Measurements from ENCODE around the gene PRKAG3.
A peak's percentile ranks its signal among the peaks of the same experiment; 100 is the strongest.

Gene PRKAG3

GRCh38 chr2:218831378-218831990 is at the start of gene PRKAG3:
PRKAG3 (minus strand) TSS chr2:218831803.
- no peak within 1 kb of the TSS for H3K4me3 Mint-ChIP-seq
- no peaks in the 10 kb centered on the region for H3K36me3 Mint-ChIP-seq (ENCODE audit: low read depth)
- H3K9me3 Mint-ChIP-seq = no peaks in the 10 kb centered on the region
- no peak within 1 kb of the TSS for H3K27ac Mint-ChIP-seq
- H3K4me1 Mint-ChIP-seq (ENCODE audit: low read depth) = no peaks in the 10 kb centered on the region
- H3K27me3 Mint-ChIP-seq (ENCODE audit: low read depth) = peaks cover 18% of the 10 kb centered on the region

- Mint-ChIP-seq H3K27ac (no peak overlapping the region), H3K4me1 (ENCODE audit: low read depth) (peaks cover 12% of the 10 kb centered on the region), H3K4me3 (no peak overlapping the region), H3K27me3 (ENCODE audit: low read depth) (peaks cover 82% of the 10 kb centered on the region), H3K36me3 (ENCODE audit: low read depth) (peaks cover 5% of the 10 kb centered on the region), H3K9me3 (no peaks in the 10 kb centered on the region)
Observed at GRCh38 chr2:218880859-218881594, 49.4 kb upstream of the PRKAG3 start.

GRCh38 chr2:218880102-218880858 is 48.7 kb upstream of the PRKAG3 start, which contains the start of gene WNT10A:
WNT10A (plus strand) TSS chr2:218880852; CDS start chr2:218880996, 144 bp downstream.
- Mint-ChIP-seq H3K36me3 (ENCODE audit: low read depth) (peaks cover 5% of the 10 kb centered on the region), H3K27me3 (ENCODE audit: low read depth) (peaks cover 82% of the 10 kb centered on the region), H3K27ac (peak within 1 kb of the TSS; percentile 41), H3K4me1 (ENCODE audit: low read depth) (peaks cover 12% of the 10 kb centered on the region), H3K4me3 (peak within 1 kb of the TSS; percentile 49), H3K9me3 (no peaks in the 10 kb centered on the region)

- Mint-ChIP-seq H3K27me3 (ENCODE audit: low read depth) (peaks cover 80% of the 10 kb centered on the region), H3K27ac (no peak overlapping the region), H3K4me3 (no peak overlapping the region), H3K4me1 (ENCODE audit: low read depth) (peaks cover 12% of the 10 kb centered on the region), H3K9me3 (no peaks in the 10 kb centered on the region), H3K36me3 (ENCODE audit: low read depth) (peaks cover 4% of the 10 kb centered on the region)
Observed at GRCh38 chr2:218879776-218880101, 48.1 kb upstream of the PRKAG3 start.

GRCh38 chr2:218878926-218879761 is 47.5 kb upstream of the PRKAG3 start:
- Mint-ChIP-seq H3K4me1 (ENCODE audit: low read depth) (peaks cover 12% of the 10 kb centered on the region), H3K36me3 (ENCODE audit: low read depth) (no peaks in the 10 kb centered on the region), H3K27ac (no peak overlapping the region), H3K9me3 (no peaks in the 10 kb centered on the region), H3K27me3 (ENCODE audit: low read depth) (peaks cover 80% of the 10 kb centered on the region), H3K4me3 (no peak overlapping the region)

- peaks cover 80% of the 10 kb centered on the region for H3K27me3 Mint-ChIP-seq (ENCODE audit: low read depth)
Observed at GRCh38 chr2:218878486-218878885, 46.9 kb upstream of the PRKAG3 start.

GRCh38 chr2:218877891-218878290 is 46.3 kb upstream of the PRKAG3 start:
- no peak overlapping the region for H3K4me3 Mint-ChIP-seq
- H3K4me1 Mint-ChIP-seq (ENCODE audit: low read depth) = peaks cover 14% of the 10 kb centered on the region
- no peaks in the 10 kb centered on the region for H3K36me3 Mint-ChIP-seq (ENCODE audit: low read depth)
- peaks cover 80% of the 10 kb centered on the region for H3K27me3 Mint-ChIP-seq (ENCODE audit: low read depth)
- H3K27ac Mint-ChIP-seq = no peak overlapping the region
- no peaks in the 10 kb centered on the region for H3K9me3 Mint-ChIP-seq

More at GRCh38 chr2:218878486-218878885, 46.9 kb upstream of the PRKAG3 start:
- Mint-ChIP-seq H3K4me1 (ENCODE audit: low read depth) (peaks cover 12% of the 10 kb centered on the region), H3K27ac (no peak overlapping the region), H3K4me3 (no peak overlapping the region), H3K36me3 (ENCODE audit: low read depth) (no peaks in the 10 kb centered on the region), H3K9me3 (no peaks in the 10 kb centered on the region)

GRCh38 chr2:218877331-218877730 is 45.7 kb upstream of the PRKAG3 start:
- Mint-ChIP-seq H3K27me3 (ENCODE audit: low read depth) (peaks cover 80% of the 10 kb centered on the region), H3K27ac (no peak overlapping the region), H3K4me3 (no peak overlapping the region)

GRCh38 chr2:218876562-218877219 is 45.1 kb upstream of the PRKAG3 start:
- H3K9me3 Mint-ChIP-seq = no peaks in the 10 kb centered on the region
- H3K27ac Mint-ChIP-seq = no peak overlapping the region
- no peaks in the 10 kb centered on the region for H3K36me3 Mint-ChIP-seq (ENCODE audit: low read depth)
- H3K27me3 Mint-ChIP-seq (ENCODE audit: low read depth) = peaks cover 80% of the 10 kb centered on the region
- peaks cover 18% of the 10 kb centered on the region for H3K4me1 Mint-ChIP-seq (ENCODE audit: low read depth)
- no peak overlapping the region for H3K4me3 Mint-ChIP-seq

More at GRCh38 chr2:218877331-218877730, 45.7 kb upstream of the PRKAG3 start:
- no peaks in the 10 kb centered on the region for H3K9me3 Mint-ChIP-seq
- H3K36me3 Mint-ChIP-seq (ENCODE audit: low read depth) = no peaks in the 10 kb centered on the region
- peaks cover 14% of the 10 kb centered on the region for H3K4me1 Mint-ChIP-seq (ENCODE audit: low read depth)

- Mint-ChIP-seq H3K9me3 (no peaks in the 10 kb centered on the region), H3K36me3 (ENCODE audit: low read depth) (no peaks in the 10 kb centered on the region), H3K27ac (no peak overlapping the region), H3K4me1 (ENCODE audit: low read depth) (peaks cover 17% of the 10 kb centered on the region), H3K4me3 (no peak overlapping the region), H3K27me3 (ENCODE audit: low read depth) (peaks cover 75% of the 10 kb centered on the region)
Observed at GRCh38 chr2:218875692-218876246, 44.2 kb upstream of the PRKAG3 start.

- Mint-ChIP-seq H3K4me1 (ENCODE audit: low read depth) (peaks cover 7% of the 10 kb centered on the region), H3K27me3 (ENCODE audit: low read depth) (peaks cover 81% of the 10 kb centered on the region)
Observed at GRCh38 chr2:218873359-218874194, 42.0 kb upstream of the PRKAG3 start.

GRCh38 chr2:218872645-218873358 is 41.2 kb upstream of the PRKAG3 start:
- Mint-ChIP-seq H3K36me3 (ENCODE audit: low read depth) (no peaks in the 10 kb centered on the region), H3K27ac (no peak overlapping the region), H3K4me3 (no peak overlapping the region), H3K4me1 (ENCODE audit: low read depth) (peaks cover 7% of the 10 kb centered on the region), H3K27me3 (ENCODE audit: low read depth) (peaks cover 84% of the 10 kb centered on the region), H3K9me3 (no peaks in the 10 kb centered on the region)

More at GRCh38 chr2:218873359-218874194, 42.0 kb upstream of the PRKAG3 start:
- H3K9me3 Mint-ChIP-seq = no peaks in the 10 kb centered on the region
- H3K4me3 Mint-ChIP-seq = no peak overlapping the region
- no peaks in the 10 kb centered on the region for H3K36me3 Mint-ChIP-seq (ENCODE audit: low read depth)
- H3K27ac Mint-ChIP-seq = no peak overlapping the region
